Fibroblast of villous mesenchyme (primary cell): ENCODE data around the gene SLC27A1. TPM values are rescaled to one million over a fixed set of nuclear protein-coding genes. Genes with fewer than 3 reads are reported as not detected.
"Not testable (repeated sequence)": the region's sequence is repeated elsewhere in the genome, so short reads cannot be mapped to it uniquely, and the experiment has no call there.

Source experiments
- DNase-seq: peaks from one replicate; pipeline ENCODE4 v3.0.0-alpha.2; 2010; ENCODE audit warnings: low read depth
- H3K4me3 ChIP-seq: 2 replicates; pipeline ENCODE4 v1.5.1; 2011; ENCODE audit warnings: low read depth, mild to moderate bottlenecking, low read length
- CTCF ChIP-seq: IDR thresholded peaks from 2 replicates; pipeline ENCODE4 v1.5.1; 2012; ENCODE audit warnings: low read depth, mild to moderate bottlenecking, low read length; ENCODE audit not compliant: insufficient read depth
- total RNA-seq: library from RNA; depleted of rRNA; stranded (reverse); fragments of >200 nt; gene quantifications from 2 replicates; pipeline ENCODE4 v1.2.3, GENCODE V29; 2012

Gene SLC27A1
- total RNA-seq, 1 donor = 10.8 TPM

- DNase-seq = no peak
- no peak for TF ChIP-seq CTCF
- H3K4me3 ChIP-seq = no peak overlapping the region
Measured at GRCh38 chr19:17495639-17496296, 25.4 kb downstream of the SLC27A1 start.

GRCh38 chr19:17496337-17496997 is 26.1 kb downstream of the SLC27A1 start:
- peak; percentile 72 for DNase-seq
- TF ChIP-seq CTCF = peak; percentile 95
- H3K4me3 ChIP-seq = no peak overlapping the region

- no peak overlapping the region for H3K4me3 ChIP-seq
- no peak for DNase-seq
- no peak for TF ChIP-seq CTCF
Measured at GRCh38 chr19:17497149-17497798, 26.9 kb downstream of the SLC27A1 start.

DNA sequence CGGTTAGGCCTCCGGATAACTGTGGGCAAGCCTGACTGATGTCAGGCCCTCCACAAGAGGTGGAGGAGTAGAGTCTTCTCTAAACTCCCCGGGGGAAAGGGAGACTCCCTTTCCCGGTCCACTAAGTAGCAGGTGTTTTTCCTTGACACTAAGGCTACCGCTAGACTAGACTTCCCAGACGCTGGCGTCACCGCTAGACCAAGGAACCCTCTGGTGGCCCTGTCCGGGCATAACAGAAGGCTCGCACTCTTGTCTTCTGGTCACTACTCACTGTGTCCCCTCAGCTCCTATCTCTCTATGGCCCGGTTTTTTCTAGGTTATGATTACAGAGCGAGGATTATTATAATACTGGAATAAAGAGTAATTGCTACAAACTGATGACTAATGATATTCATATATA is 28.7 kb downstream of the SLC27A1 start:
- DNase-seq, H3K4me3 ChIP-seq: not testable (repeated sequence)

- H3K4me3 ChIP-seq = no peak overlapping the region
- DNase-seq = peak; percentile 93
- no peak for TF ChIP-seq CTCF
Measured at GRCh38 chr19:17499648-17500446, 29.5 kb downstream of the SLC27A1 start.

DNA sequence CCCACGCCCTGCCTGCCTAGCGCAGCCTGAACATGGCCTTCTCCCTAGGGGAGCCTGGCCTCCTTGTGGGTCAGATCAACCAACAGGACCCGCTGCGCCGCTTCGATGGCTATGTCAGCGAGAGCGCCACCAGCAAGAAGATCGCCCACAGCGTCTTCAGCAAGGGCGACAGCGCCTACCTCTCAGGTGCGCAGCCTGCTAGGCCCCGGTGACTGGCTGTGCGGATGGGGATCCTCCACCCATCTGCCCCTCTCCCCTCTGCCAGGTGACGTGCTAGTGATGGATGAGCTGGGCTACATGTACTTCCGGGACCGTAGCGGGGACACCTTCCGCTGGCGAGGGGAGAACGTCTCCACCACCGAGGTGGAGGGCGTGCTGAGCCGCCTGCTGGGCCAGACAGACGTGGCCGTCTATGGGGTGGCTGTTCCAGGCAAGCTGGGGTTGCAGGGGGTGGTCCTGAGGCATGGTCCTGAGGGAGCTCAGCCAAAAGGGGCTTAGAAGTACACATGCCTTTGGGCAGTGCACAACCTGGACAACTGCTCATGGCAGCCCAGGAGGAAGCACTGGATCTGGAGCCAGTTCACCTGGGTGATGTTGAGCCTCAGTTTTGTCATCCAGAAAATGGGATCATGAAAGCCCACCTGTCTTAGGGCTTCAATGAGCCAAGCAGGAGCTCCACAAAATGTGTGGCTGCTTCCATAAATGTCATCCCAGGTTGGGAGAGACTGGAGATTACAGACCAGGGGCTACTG is 30.3 kb downstream of the SLC27A1 start:
- TF ChIP-seq CTCF = no peak
- DNase-seq = no peak
- no peak overlapping the region for H3K4me3 ChIP-seq
